C4-2B (cell line): ENCODE measurements around the gene FUT8.

ENCODE experiments used
- CTCF ChIP-seq: fragments of 450-650 bp; conservative IDR thresholded peaks from 2 replicates; pipeline ENCODE4 v1.5.1; 2017; ENCODE audit warnings: mild to moderate bottlenecking
- ZFX ChIP-seq: fragments of 450-650 bp; IDR thresholded peaks from 2 replicates; pipeline ENCODE4 v1.6.1; 2017

- TF ChIP-seq CTCF: no peak
- no peak for TF ChIP-seq ZFX
Measured at GRCh38 chr14:65366802-65367565, 45.5 kb upstream of the FUT8 start.
